ENCODE measurements around the gene UBC. TPM values are rescaled to one million over a fixed set of nuclear protein-coding genes. Genes with fewer than 3 reads are reported as not detected.
A peak's percentile ranks its signal among the peaks of the same experiment; 100 is the strongest.

UBC gene
- 1,000 to 10,000 TPM; 1,267 to 2,383 (median 1,576) TPM for total RNA-seq

DNA sequence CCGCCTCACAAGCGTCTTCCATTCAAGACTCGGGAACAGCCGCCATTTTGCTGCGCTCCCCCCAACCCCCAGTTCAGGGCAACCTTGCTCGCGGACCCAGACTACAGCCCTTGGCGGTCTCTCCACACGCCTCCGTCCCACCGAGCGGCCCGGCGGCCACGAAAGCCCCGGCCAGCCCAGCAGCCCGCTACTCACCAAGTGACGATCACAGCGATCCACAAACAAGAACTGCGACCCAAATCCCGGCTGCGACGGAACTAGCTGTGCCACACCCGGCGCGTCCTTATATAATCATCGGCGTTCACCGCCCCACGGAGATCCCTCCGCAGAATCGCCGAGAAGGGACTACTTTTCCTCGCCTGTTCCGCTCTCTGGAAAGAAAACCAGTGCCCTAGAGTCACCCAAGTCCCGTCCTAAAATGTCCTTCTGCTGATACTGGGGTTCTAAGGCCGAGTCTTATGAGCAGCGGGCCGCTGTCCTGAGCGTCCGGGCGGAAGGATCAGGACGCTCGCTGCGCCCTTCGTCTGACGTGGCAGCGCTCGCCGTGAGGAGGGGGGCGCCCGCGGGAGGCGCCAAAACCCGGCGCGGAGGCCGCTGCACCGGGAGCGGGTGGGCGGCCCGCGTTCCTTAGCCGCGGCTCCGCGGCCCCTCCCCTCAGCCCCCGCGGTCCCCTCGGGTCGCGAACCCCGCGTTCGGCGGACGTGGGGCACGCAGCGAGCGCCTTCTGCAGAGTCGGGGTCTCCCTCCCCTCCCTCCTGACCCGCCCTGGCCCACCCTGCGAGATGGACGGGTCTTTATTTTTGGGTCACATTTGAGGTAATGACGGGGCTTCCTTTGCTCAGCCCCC is at the start of gene UBC:
UBC (minus strand) TSS at position 259 of the 847 bp plus-strand sequence. CDS start 879 bp downstream, outside the sequence.
- H3K27ac ChIP-seq (replicated peaks in 1 of 4): peak within 1 kb of the TSS; percentile 99 to 100 (median 100)
- H3K9me3 ChIP-seq: peaks cover 0 to 3% (median 0%) of the 10 kb centered on the region in 4 donors
- DNase-seq (ENCODE audit: extremely low spot score): peak; percentile 98
- peak within 1 kb of the TSS; percentile 82 to 96 (median 90) for H3K4me3 ChIP-seq
- peaks cover 44 to 71% (median 63%) of the 10 kb centered on the region in 4 donors for H3K4me1 ChIP-seq
- intact Hi-C loops (cut with DNase I): loop anchor here (10.0 kb wide), 1 partner anchor 530 kb away; no protein-coding TSS in a partner anchor
- peaks cover 0 to 5% (median 0%) of the 10 kb centered on the region in 4 donors for H3K27me3 ChIP-seq
- under 1% methylated on average over 28 of the region's 85 CpGs for WGBS
- peak; percentile 100 for TF ChIP-seq POLR2A (IDR thresholded peaks at IDR 0.05; ENCODE audit: low read depth)
- TF ChIP-seq EP300 (IDR thresholded peaks at IDR 0.05): no peak
- TF ChIP-seq, protein P1, sequence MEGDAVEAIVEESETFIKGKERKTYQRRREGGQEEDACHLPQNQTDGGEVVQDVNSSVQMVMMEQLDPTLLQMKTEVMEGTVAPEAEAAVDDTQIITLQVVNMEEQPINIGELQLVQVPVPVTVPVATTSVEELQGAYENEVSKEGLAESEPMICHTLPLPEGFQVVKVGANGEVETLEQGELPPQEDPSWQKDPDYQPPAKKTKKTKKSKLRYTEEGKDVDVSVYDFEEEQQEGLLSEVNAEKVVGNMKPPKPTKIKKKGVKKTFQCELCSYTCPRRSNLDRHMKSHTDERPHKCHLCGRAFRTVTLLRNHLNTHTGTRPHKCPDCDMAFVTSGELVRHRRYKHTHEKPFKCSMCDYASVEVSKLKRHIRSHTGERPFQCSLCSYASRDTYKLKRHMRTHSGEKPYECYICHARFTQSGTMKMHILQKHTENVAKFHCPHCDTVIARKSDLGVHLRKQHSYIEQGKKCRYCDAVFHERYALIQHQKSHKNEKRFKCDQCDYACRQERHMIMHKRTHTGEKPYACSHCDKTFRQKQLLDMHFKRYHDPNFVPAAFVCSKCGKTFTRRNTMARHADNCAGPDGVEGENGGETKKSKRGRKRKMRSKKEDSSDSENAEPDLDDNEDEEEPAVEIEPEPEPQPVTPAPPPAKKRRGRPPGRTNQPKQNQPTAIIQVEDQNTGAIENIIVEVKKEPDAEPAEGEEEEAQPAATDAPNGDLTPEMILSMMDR (IDR thresholded peaks at IDR 0.05): peak in 1 of 3 experiments; percentile 25
- TF ChIP-seq POLR2AphosphoS5 (IDR thresholded peaks at IDR 0.05): peak in 1 of 2 donors; percentile 100
- H3K36me3 ChIP-seq: peaks cover 13 to 36% (median 26%) of the 10 kb centered on the region in 4 donors

DNA sequence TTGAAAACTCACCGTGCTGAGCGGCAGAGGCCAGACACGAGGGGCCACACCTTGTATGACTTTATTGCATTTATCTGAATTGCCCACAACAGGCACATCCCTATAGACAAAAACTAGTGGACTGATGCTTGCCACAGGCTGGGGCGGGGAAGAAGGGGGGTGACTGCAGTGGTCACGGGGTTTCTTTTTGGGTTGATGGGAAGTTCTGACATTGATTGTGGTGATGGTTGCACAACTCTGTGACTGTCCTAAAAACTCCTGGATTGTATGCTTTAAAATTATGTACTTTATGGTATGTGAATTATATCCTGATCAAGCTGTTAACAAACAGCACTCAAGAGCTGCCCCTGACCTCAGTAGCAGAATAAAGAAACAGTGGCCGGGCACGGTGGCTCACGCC is 48.8 kb upstream of the UBC start:
- H3K36me3 ChIP-seq: peaks cover 57 to 99% (median 82%) of the 10 kb centered on the region in 4 donors
- TF ChIP-seq EP300 (IDR thresholded peaks at IDR 0.05): no peak
- TF ChIP-seq POLR2A (IDR thresholded peaks at IDR 0.05; ENCODE audit: low read depth): no peak
- no peak for TF ChIP-seq POLR2AphosphoS5 (IDR thresholded peaks at IDR 0.05)
- TF ChIP-seq, protein P1 (IDR thresholded peaks at IDR 0.05): no peak

DNA sequence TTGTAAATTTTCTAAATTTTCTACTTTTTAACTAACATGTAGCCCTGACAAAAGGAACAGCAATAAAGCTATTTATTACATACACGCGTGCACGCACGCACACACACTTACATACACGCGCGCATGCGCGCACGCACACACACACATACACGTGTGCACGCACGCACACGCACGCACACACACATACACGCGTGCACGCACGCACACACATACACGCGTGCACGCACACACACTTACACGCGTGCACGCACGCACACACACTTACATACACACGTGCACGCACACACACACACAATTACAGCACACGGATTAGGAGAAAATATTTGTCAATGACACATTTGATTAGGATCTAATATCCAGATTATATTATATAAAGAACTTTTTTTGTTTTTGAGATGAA is 46.6 kb upstream of the UBC start:
- WGBS: 83% methylated on average over 29 of the region's 29 CpGs
- no peak for TF ChIP-seq POLR2AphosphoS5 (IDR thresholded peaks at IDR 0.05)
- TF ChIP-seq, protein P1 (IDR thresholded peaks at IDR 0.05): no peak
- TF ChIP-seq POLR2A (IDR thresholded peaks at IDR 0.05; ENCODE audit: low read depth): no peak
- no peak for TF ChIP-seq EP300 (IDR thresholded peaks at IDR 0.05)
- no peak for DNase-seq (ENCODE audit: extremely low spot score)
- H3K9me3 ChIP-seq: no peaks in the 10 kb centered on the region
- peaks cover 52 to 99% (median 82%) of the 10 kb centered on the region in 4 donors for H3K36me3 ChIP-seq
- H3K4me3 ChIP-seq: no peak overlapping the region
- H3K27me3 ChIP-seq: no peaks in the 10 kb centered on the region
- intact Hi-C loops (cut with DNase I): no loop called here
- H3K4me1 ChIP-seq: no peaks in the 10 kb centered on the region
- no peak overlapping the region for H3K27ac ChIP-seq (replicated peaks in 1 of 4)

More for the DNA sequence above, 48.8 kb upstream of the UBC start:
- 90% methylated on average over 8 of the region's 8 CpGs for WGBS
- Histone ChIP-seq H3K9me3 (no peaks in the 10 kb centered on the region), H3K27me3 (no peaks in the 10 kb centered on the region), H3K27ac (replicated peaks in 1 of 4) (no peak overlapping the region), H3K4me1 (no peaks in the 10 kb centered on the region), H3K4me3 (no peak overlapping the region)
- DNase-seq (ENCODE audit: extremely low spot score): no peak
- intact Hi-C loops (cut with DNase I): no loop called here

DNA sequence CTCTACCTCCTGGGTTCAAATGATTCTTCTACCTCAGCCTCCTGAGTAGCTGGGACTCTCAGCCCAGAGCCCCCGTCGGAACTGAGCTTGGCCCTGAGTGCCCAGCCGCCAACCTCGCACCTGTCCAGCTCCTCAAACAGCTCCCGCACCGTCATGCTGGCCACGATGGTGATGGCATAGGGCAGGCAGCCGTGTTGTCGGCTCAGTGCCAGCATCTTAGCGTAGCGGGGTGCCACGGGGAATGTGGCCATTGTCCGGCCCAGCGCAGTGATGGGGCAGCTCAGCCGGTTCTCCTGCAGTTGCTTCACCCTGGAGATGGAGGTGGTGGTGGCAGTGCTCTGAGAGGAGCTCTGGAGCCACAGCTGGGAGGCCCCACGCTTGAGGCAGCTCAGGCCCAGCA is 42.1 kb upstream of the UBC start:
- H3K4me3 ChIP-seq: no peak overlapping the region
- TF ChIP-seq EP300 (IDR thresholded peaks at IDR 0.05) (no peak), POLR2AphosphoS5 (IDR thresholded peaks at IDR 0.05) (no peak), POLR2A (IDR thresholded peaks at IDR 0.05; ENCODE audit: low read depth) (no peak)
- TF ChIP-seq, protein P1 (IDR thresholded peaks at IDR 0.05): no peak
- H3K9me3 ChIP-seq: no peaks in the 10 kb centered on the region
- 97% methylated on average over 16 of the region's 16 CpGs for WGBS
- no peaks in the 10 kb centered on the region for H3K4me1 ChIP-seq
- no peaks in the 10 kb centered on the region for H3K27me3 ChIP-seq
- H3K27ac ChIP-seq (replicated peaks in 1 of 4): no peak overlapping the region
- H3K36me3 ChIP-seq: peaks cover 44 to 99% (median 90%) of the 10 kb centered on the region in 4 donors
- no peak for DNase-seq (ENCODE audit: extremely low spot score)
- intact Hi-C loops (cut with DNase I): no loop called here

Data from esophagus muscularis mucosa (tissue), 4 donors.